HEK293T (cell line): ENCODE results near the gene TOMM40L.
"Not testable (repeated sequence)": the region's sequence is repeated elsewhere in the genome, so short reads cannot be mapped to it uniquely, and the experiment has no call there.

Source experiments
- ARNT ChIP-seq: fragments of 450-650 bp; IDR thresholded peaks from 2 replicates; pipeline ENCODE4 v1.6.1; 2017; ENCODE audit warnings: mild to moderate bottlenecking
- BHLHE40 ChIP-seq: fragments of 450-650 bp; IDR thresholded peaks from 2 replicates; pipeline ENCODE4 v1.6.1; 2016; ENCODE audit warnings: mild to moderate bottlenecking, moderate library complexity, borderline replicate concordance
- FOXA1 ChIP-seq: fragments of 450-650 bp; IDR thresholded peaks from 2 replicates; pipeline ENCODE4 v1.6.1; 2016; ENCODE audit warnings: mild to moderate bottlenecking
- HDGF ChIP-seq: fragments of 450-650 bp; IDR thresholded peaks from 2 replicates; pipeline ENCODE4 v1.6.1; 2017; ENCODE audit warnings: antibody characterized with exemption, borderline replicate concordance
- LEF1 ChIP-seq: fragments of 450-650 bp; IDR thresholded peaks from 2 replicates; pipeline ENCODE4 v1.6.1; 2017; ENCODE audit warnings: mild to moderate bottlenecking, borderline replicate concordance
- NFRKB ChIP-seq: fragments of 450-650 bp; IDR thresholded peaks from 2 replicates; pipeline ENCODE4 v1.6.1; 2016; ENCODE audit warnings: mild to moderate bottlenecking, moderate library complexity
- SP1 ChIP-seq: fragments of 450-650 bp; IDR thresholded peaks from 2 replicates; pipeline ENCODE4 v1.6.1; 2017
- TARDBP ChIP-seq: fragments of 450-650 bp; IDR thresholded peaks from 2 replicates; pipeline ENCODE4 v1.6.1; 2016
- ZNF384 ChIP-seq: fragments of 450-650 bp; IDR thresholded peaks from 2 replicates; pipeline ENCODE4 v1.6.1; 2016
- TF ChIP-seq, protein P1 (sequence below): fragments of 450-650 bp; IDR thresholded peaks from 2 replicates; pipeline ENCODE4 v1.6.1; 2016

- TF ChIP-seq SP1, ARNT, ZNF384, LEF1, HDGF, BHLHE40, NFRKB, TARDBP, FOXA1: not testable (repeated sequence)
- TF ChIP-seq, protein P1, sequence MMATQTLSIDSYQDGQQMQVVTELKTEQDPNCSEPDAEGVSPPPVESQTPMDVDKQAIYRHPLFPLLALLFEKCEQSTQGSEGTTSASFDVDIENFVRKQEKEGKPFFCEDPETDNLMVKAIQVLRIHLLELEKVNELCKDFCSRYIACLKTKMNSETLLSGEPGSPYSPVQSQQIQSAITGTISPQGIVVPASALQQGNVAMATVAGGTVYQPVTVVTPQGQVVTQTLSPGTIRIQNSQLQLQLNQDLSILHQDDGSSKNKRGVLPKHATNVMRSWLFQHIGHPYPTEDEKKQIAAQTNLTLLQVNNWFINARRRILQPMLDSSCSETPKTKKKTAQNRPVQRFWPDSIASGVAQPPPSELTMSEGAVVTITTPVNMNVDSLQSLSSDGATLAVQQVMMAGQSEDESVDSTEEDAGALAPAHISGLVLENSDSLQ, result not testable (repeated sequence)
These were observed 31.2 kb downstream of the TOMM40L start for GRCh38 chr1:161257109-161257508.
